Osteoblast (primary cell): ENCODE data around the gene KDELR1. TPM values are rescaled to one million over a fixed set of nuclear protein-coding genes. Genes with fewer than 3 reads are reported as not detected.

Experiments
- DNase-seq: peaks from one replicate; pipeline ENCODE4 v3.0.0; 2011; ENCODE audit warnings: low spot score, mixed read lengths; ENCODE audit not compliant: insufficient read length; ENCODE audit errors: missing footprints
- H2AFZ ChIP-seq: 2 replicates; pipeline ENCODE4 v1.6.0; 2011; ENCODE audit warnings: mild to moderate bottlenecking, low read length
- H3K27ac ChIP-seq: 2 replicates; pipeline ENCODE4 v1.5.1; 2011; ENCODE audit warnings: mild to moderate bottlenecking, low read depth, low read length, moderate library complexity
- H3K27me3 ChIP-seq: 2 replicates; pipeline ENCODE4 v1.6.0; 2012; ENCODE audit warnings: mild to moderate bottlenecking, control low read depth, inconsistent platforms, low read length, moderate library complexity; ENCODE audit not compliant: insufficient read depth
- H3K36me3 ChIP-seq: 2 replicates; pipeline ENCODE4 v1.5.1; 2011; ENCODE audit warnings: mild to moderate bottlenecking, low read length, control low read depth, moderate library complexity; ENCODE audit not compliant: insufficient read depth
- H3K4me1 ChIP-seq: 2 replicates; pipeline ENCODE4 v1.5.1; 2011; ENCODE audit warnings: mild to moderate bottlenecking, low read length, control low read depth, moderate library complexity; ENCODE audit not compliant: insufficient read depth
- H3K4me2 ChIP-seq: 2 replicates; pipeline ENCODE4 v1.6.0; 2011; ENCODE audit warnings: mild to moderate bottlenecking, low read length; ENCODE audit not compliant: insufficient read depth
- H3K4me3 ChIP-seq: fragments of 200-600 bp; sonication (generic); 3 replicates; pipeline ENCODE4 v1.5.1; 2012; ENCODE audit warnings: mild to moderate bottlenecking, low read length, inconsistent platforms; ENCODE audit not compliant: insufficient read depth
- H3K79me2 ChIP-seq: 2 replicates; pipeline ENCODE4 v1.6.0; 2012; ENCODE audit warnings: mild to moderate bottlenecking, low read length, control low read depth, inconsistent platforms; ENCODE audit not compliant: insufficient read depth
- H3K9me3 ChIP-seq: 2 replicates; pipeline ENCODE4 v1.5.1; 2011; ENCODE audit warnings: low read depth, low read length, control low read depth
- H4K20me1 ChIP-seq: 2 replicates; pipeline ENCODE4 v1.6.0; 2012; ENCODE audit warnings: mild to moderate bottlenecking, low read length, control low read depth; ENCODE audit not compliant: insufficient read depth
- CTCF ChIP-seq: IDR thresholded peaks from 2 replicates; pipeline ENCODE4 v1.5.1; 2011; ENCODE audit warnings: mild to moderate bottlenecking, low read depth, low read length, moderate library complexity; ENCODE audit errors: extremely low read depth
- total RNA-seq: library from RNA; depleted of rRNA; stranded (reverse); fragments of >200 nt; gene quantifications from 2 replicates; pipeline ENCODE4 v1.2.3, GENCODE V29; 2012

The KDELR1 gene
- total RNA-seq, 1 donor, result 95.2 TPM

- Histone ChIP-seq H3K27me3 (no peaks in the 10 kb centered on the region), H3K9me3 (no peaks in the 10 kb centered on the region), H4K20me1 (peaks cover 14% of the 10 kb centered on the region), H3K4me1 (peaks cover 24% of the 10 kb centered on the region), H3K79me2 (peaks cover 16% of the 10 kb centered on the region), H2AFZ (peak overlapping the region; percentile 34), H3K4me2 (peak overlapping the region; percentile 87), H3K27ac (peak overlapping the region; percentile 15), H3K4me3 (peak overlapping the region; percentile 64), H3K36me3 (peaks cover 27% of the 10 kb centered on the region)
- TF ChIP-seq CTCF, result no peak
- peak; percentile 99 for DNase-seq
Measured at GRCh38 chr19:48332662-48333466, 58.5 kb downstream of the KDELR1 start.

Other genes starting within 250 kb of the KDELR1 start
- 10.0 and 11.9 TPM in 2 replicates for gene LIG1, start 221.2 kb downstream of the KDELR1 start, total RNA-seq
- 1.5 and 2.2 TPM in 2 replicates for gene ZSWIM9, start 220.9 kb downstream of the KDELR1 start, total RNA-seq
- 17.4 and 18.0 TPM in 2 replicates for gene CARD8, start 135.6 kb downstream of the KDELR1 start, total RNA-seq
- under 0.01 and 0.29 TPM in 2 replicates for gene ZNF114, start 121.5 kb downstream of the KDELR1 start, total RNA-seq
- 185 and 216 TPM in 2 replicates for gene EMP3, start 66.0 kb downstream of the KDELR1 start, total RNA-seq
- 4.3 and 4.7 TPM in 2 replicates for gene TMEM143, start 27.6 kb downstream of the KDELR1 start, total RNA-seq
- gene SYNGR4, start 27.2 kb downstream of the KDELR1 start, total RNA-seq, result not detected in 2 replicates
- gene GRIN2D, start 2.1 kb upstream of the KDELR1 start, total RNA-seq, result under 0.01 TPM in 2 replicates
- 23.3 and 25.0 TPM in 2 replicates for gene GRWD1, start 54.4 kb upstream of the KDELR1 start, total RNA-seq
- gene KCNJ14, start 64.0 kb upstream of the KDELR1 start, total RNA-seq, result 0.59 and 0.72 TPM in 2 replicates
- gene CYTH2, start 77.8 kb upstream of the KDELR1 start, total RNA-seq, result 63.6 and 66.2 TPM in 2 replicates
- gene LMTK3, start 120.3 kb upstream of the KDELR1 start, total RNA-seq, result not detected in 2 replicates
- gene SULT2B1, start 160.6 kb upstream of the KDELR1 start, total RNA-seq, result under 0.01 TPM in 1 of 2 replicates, not detected in the other
- gene SPACA4, start 215.2 kb upstream of the KDELR1 start, total RNA-seq, result not detected in 2 replicates
- 0.29 TPM in 1 of 2 replicates, not detected in the other for gene FAM83E, start 223.5 kb upstream of the KDELR1 start, total RNA-seq
- gene RPL18, start 227.6 kb upstream of the KDELR1 start, total RNA-seq, result 1,357 and 1,526 TPM in 2 replicates
- 13.0 and 13.3 TPM in 2 replicates for gene SPHK2, start 228.0 kb upstream of the KDELR1 start, total RNA-seq
- 14.5 and 18.3 TPM in 2 replicates for gene DBP, start 245.8 kb upstream of the KDELR1 start, total RNA-seq